ENCODE measurements around the gene CFLAR. TPM values are rescaled to one million over a fixed set of nuclear protein-coding genes. Genes with fewer than 3 reads are reported as not detected.
"Not testable (repeated sequence)": the region's sequence is repeated elsewhere in the genome, so short reads cannot be mapped to it uniquely, and the experiment has no call there.

The CFLAR gene
- total RNA-seq, 1 experiment from 2014 or later = 70.4 TPM

GRCh38 chr2:201127570-201127969, 11.6 kb downstream of the CFLAR start:
- Histone ChIP-seq H3K27ac (peak overlapping the region; percentile 95), H3K36me3 (peaks cover 21% of the 10 kb centered on the region), H3K4me3 (no peak overlapping the region), H3K4me1 (replicated peaks) (peaks cover 91% of the 10 kb centered on the region), H3K9me3 (replicated peaks) (no peaks in the 10 kb centered on the region), H3K27me3 (replicated peaks) (no peaks in the 10 kb centered on the region)
- peak in 1 of 2 experiments; percentile 42 for DNase-seq (ENCODE audit: low read depth in 1 of 2, low spot score in 2 of 2)

- Histone ChIP-seq H3K36me3 (peaks cover 21% of the 10 kb centered on the region), H3K9me3 (replicated peaks) (no peaks in the 10 kb centered on the region), H3K4me1 (replicated peaks) (peaks cover 95% of the 10 kb centered on the region), H3K27me3 (replicated peaks) (no peaks in the 10 kb centered on the region), H3K4me3 (no peak overlapping the region), H3K27ac (peak overlapping the region; percentile 95)
- DNase-seq (ENCODE audit: low read depth in 1 of 2, low spot score in 2 of 2) = no peak
These were observed 12.1 kb downstream of the CFLAR start for GRCh38 chr2:201128033-201128432.

GRCh38 chr2:201128933-201129505, 13.1 kb downstream of the CFLAR start:
- DNase-seq (ENCODE audit: low read depth in 1 of 2, low spot score in 2 of 2) = peak in 1 of 2 experiments; percentile 69
- H3K4me1 ChIP-seq (replicated peaks) = peaks cover 86% of the 10 kb centered on the region
- H3K9me3 ChIP-seq (replicated peaks) = no peaks in the 10 kb centered on the region
- H3K4me3 ChIP-seq = no peak overlapping the region
- no peaks in the 10 kb centered on the region for H3K27me3 ChIP-seq (replicated peaks)
- peak overlapping the region; percentile 95 for H3K27ac ChIP-seq
- peaks cover 22% of the 10 kb centered on the region for H3K36me3 ChIP-seq

GRCh38 chr2:201130524-201131186, 14.7 kb downstream of the CFLAR start:
- Histone ChIP-seq H3K36me3 (peaks cover 34% of the 10 kb centered on the region), H3K27me3 (replicated peaks) (no peaks in the 10 kb centered on the region), H3K4me3 (peak overlapping the region; percentile 3; the same call in 1 of the 2 replicates), H3K9me3 (replicated peaks) (no peaks in the 10 kb centered on the region), H3K27ac (peak overlapping the region; percentile 95), H3K4me1 (replicated peaks) (peaks cover 79% of the 10 kb centered on the region)
- peak; percentile 63 to 86 for DNase-seq (ENCODE audit: low read depth in 1 of 2, low spot score in 2 of 2)

- DNase-seq (ENCODE audit: low read depth in 1 of 2, low spot score in 2 of 2) = no peak
- Histone ChIP-seq H3K36me3 (peaks cover 52% of the 10 kb centered on the region), H3K4me3 (no peak overlapping the region), H3K9me3 (replicated peaks) (no peaks in the 10 kb centered on the region), H3K27me3 (replicated peaks) (no peaks in the 10 kb centered on the region), H3K27ac (peak overlapping the region; percentile 32; the same call in 1 of the 2 replicates), H3K4me1 (replicated peaks) (peaks cover 69% of the 10 kb centered on the region)
These were observed 16.6 kb downstream of the CFLAR start for GRCh38 chr2:201132518-201132917.

- Histone ChIP-seq H3K4me1 (replicated peaks) (peaks cover 42% of the 10 kb centered on the region), H3K36me3 (peaks cover 71% of the 10 kb centered on the region), H3K27ac (no peak overlapping the region), H3K9me3 (replicated peaks) (no peaks in the 10 kb centered on the region), H3K4me3 (no peak overlapping the region), H3K27me3 (replicated peaks) (no peaks in the 10 kb centered on the region)
- DNase-seq (ENCODE audit: low read depth in 1 of 2, low spot score in 2 of 2) = no peak
These were observed 19.4 kb downstream of the CFLAR start for GRCh38 chr2:201135386-201135785.

GRCh38 chr2:201136889-201137321, 20.9 kb downstream of the CFLAR start:
- peaks cover 81% of the 10 kb centered on the region for H3K36me3 ChIP-seq
- H3K4me3 ChIP-seq = no peak overlapping the region
- no peak overlapping the region for H3K27ac ChIP-seq
- H3K27me3 ChIP-seq (replicated peaks) = no peaks in the 10 kb centered on the region
- DNase-seq (ENCODE audit: low read depth in 1 of 2, low spot score in 2 of 2) = no peak
- H3K4me1 ChIP-seq (replicated peaks) = peaks cover 27% of the 10 kb centered on the region
- no peaks in the 10 kb centered on the region for H3K9me3 ChIP-seq (replicated peaks)

GRCh38 chr2:201137505-201138400, 21.8 kb downstream of the CFLAR start:
- no peaks in the 10 kb centered on the region for H3K9me3 ChIP-seq (replicated peaks)
- peaks cover 83% of the 10 kb centered on the region for H3K36me3 ChIP-seq

GRCh38 chr2:201138401-201138970, 22.5 kb downstream of the CFLAR start:
- Histone ChIP-seq H3K27ac (no peak overlapping the region), H3K27me3 (replicated peaks) (no peaks in the 10 kb centered on the region), H3K4me3 (no peak overlapping the region), H3K36me3 (peaks cover 83% of the 10 kb centered on the region), H3K9me3 (replicated peaks) (no peaks in the 10 kb centered on the region), H3K4me1 (replicated peaks) (peaks cover 17% of the 10 kb centered on the region)
- DNase-seq (ENCODE audit: low read depth in 1 of 2, low spot score in 2 of 2) = no peak

More at GRCh38 chr2:201137505-201138400, 21.8 kb downstream of the CFLAR start:
- Histone ChIP-seq H3K4me3 (no peak overlapping the region), H3K27ac (no peak overlapping the region), H3K27me3 (replicated peaks) (no peaks in the 10 kb centered on the region), H3K4me1 (replicated peaks) (peaks cover 21% of the 10 kb centered on the region)
- DNase-seq (ENCODE audit: low read depth in 1 of 2, low spot score in 2 of 2) = no peak

GRCh38 chr2:201138986-201139781, 23.2 kb downstream of the CFLAR start:
- not testable (repeated sequence) for DNase-seq (ENCODE audit: low read depth in 1 of 2, low spot score in 2 of 2); H3K4me3 ChIP-seq; H3K27ac ChIP-seq; H3K27me3 ChIP-seq (replicated peaks); H3K9me3 ChIP-seq (replicated peaks)
- Histone ChIP-seq H3K4me1 (replicated peaks) (peaks cover 16% of the 10 kb centered on the region), H3K36me3 (peaks cover 85% of the 10 kb centered on the region)

GRCh38 chr2:201139836-201140604, 24.1 kb downstream of the CFLAR start:
- Histone ChIP-seq H3K36me3 (peaks cover 83% of the 10 kb centered on the region), H3K27me3 (replicated peaks) (no peaks in the 10 kb centered on the region), H3K4me1 (replicated peaks) (peaks cover 9% of the 10 kb centered on the region; the same call in 1 of the 2 replicates), H3K27ac (no peak overlapping the region), H3K9me3 (replicated peaks) (no peaks in the 10 kb centered on the region), H3K4me3 (no peak overlapping the region)
- no peak for DNase-seq (ENCODE audit: low read depth in 1 of 2, low spot score in 2 of 2)
